Right lobe of liver (tissue), 6 donors: Measurements from ENCODE around the gene ACSL5. TPM values are rescaled to one million over a fixed set of nuclear protein-coding genes. Genes with fewer than 3 reads are reported as not detected.

ENCODE experiments used
- ATAC-seq, 4 donors: fragments of 200-7000 bp; cut with Tn5 transposase; one replicate each; pipeline ENCODE4 v1.9.1; 2020; ENCODE audit warnings: mild to moderate bottlenecking in 4 of 4, moderate library complexity in 4 of 4
- DNase-seq, 3 donors: peaks; one replicate each; pipeline ENCODE4 v3.0.0-alpha.2; 2020
- H3K27ac ChIP-seq, 3 donors: fragments of 200-600 bp; one replicate each; pipeline ENCODE4 v1.8.0; 2022
- H3K27me3 ChIP-seq, 2 donors: fragments of 200-600 bp; one replicate each; pipeline ENCODE4 v1.8.0; 2022
- H3K36me3 ChIP-seq, 4 donors: fragments of 200-600 bp; sonication (generic) in 1 of 4; one replicate each; pipeline versions ENCODE4 v1.5.1 to v1.8.0; 2017 to 2022; ENCODE audit warnings: control low read depth in 1 of 4
- H3K4me1 ChIP-seq, 4 donors: fragments of 200-600 bp; sonication (generic) in 1 of 4; one replicate each; pipeline versions ENCODE4 v1.5.1 to v1.8.0; 2017 to 2022; ENCODE audit warnings: control low read depth in 1 of 4
- H3K4me3 ChIP-seq, 3 donors: fragments of 200-600 bp; one replicate each; pipeline ENCODE4 v1.8.0; 2022
- H3K9me3 ChIP-seq, 4 donors: fragments of 200-600 bp; sonication (generic) in 1 of 4; one replicate each; pipeline versions ENCODE4 v1.5.1 to v1.8.0; 2017 to 2022; ENCODE audit warnings: control low read depth in 1 of 4
- CTCF ChIP-seq, 4 donors: fragments of 200-600 bp in 3 of 4; fragments of 450-650 bp in 1 of 4; IDR thresholded peaks; one replicate each; pipeline versions ENCODE4 v1.5.1 to v1.8.0; 2016 to 2022; ENCODE audit warnings: antibody characterized with exemption in 4 of 4, mild to moderate bottlenecking in 2 of 4
- POLR2A ChIP-seq: fragments of 450-650 bp; IDR thresholded peaks from one replicate; pipeline ENCODE4 v1.6.1; 2017; ENCODE audit warnings: antibody characterized with exemption, mild to moderate bottlenecking
- WGBS: methylation state at CpG from one replicate; pipeline ENCODE4 v1.1.6; 2018; ENCODE audit warnings: low coverage, low lambda C conversion rate; ENCODE audit not compliant: insufficient coverage; ENCODE audit errors: missing lambda C conversion rate; 5-methylcytosine and 5-hydroxymethylcytosine counted together
- intact Hi-C, 2 donors: fragments of 100-400 bp; cut with DNase I; formaldehyde crosslinking; loops; one replicate each; pipeline versions ENCODE4 v1.11.2 to v1.14.1; 2022
- total RNA-seq, 6 experiments: library from RNA; depleted of rRNA in 2 of 6; stranded (reverse); fragments of >200 nt in 2 of 6; fragmentation: NEBNext Ultra II Directional in 3 of 6; extraction: Animal tissue kit (Norgen Biotek cat#: 25700) in 3 of 6; gene quantifications; one replicate each; pipeline versions ENCODE4 v1.1.0 to v1.2.4, GENCODE V29; 2016 to 2023
- donor health status: DM: no; HTN: yes; CAD: no.
- donor health status: DM: no; HTN: no; CAD: no.
- donor health status: DM: no; HTN: no; CAD: no.
- donor health status: DM: no; HTN: yes; CAD: no.
- donor health status: DM: no; HTN: yes; CAD: no.

ACSL5 gene
- total RNA-seq, 6 experiments from 2014 or later = 35.1 to 92.4 (median 73.8) TPM

- TF ChIP-seq POLR2A (peak; percentile 59), CTCF (IDR thresholded peaks at IDR 0.05) (peak; percentile 4 to 27 (median 18))
- H3K4me3 ChIP-seq = peak within 1 kb of the TSS; percentile 83 to 88 (median 87)
- under 1% methylated on average over 53 of the region's 59 CpGs for WGBS
- peak; percentile 98 to 99 (median 98) for ATAC-seq
- peak within 1 kb of the TSS; percentile 81 to 85 (median 83) for H3K27ac ChIP-seq
- intact Hi-C loops = no loop called here
- H3K4me1 ChIP-seq = peaks cover 0 to 21% (median 9%) of the 10 kb centered on the region in 4 donors
- H3K36me3 ChIP-seq = peaks cover 0 to 20% (median 3%) of the 10 kb centered on the region in 4 donors
- no peaks in the 10 kb centered on the region for H3K27me3 ChIP-seq
- peak; percentile 85 to 90 (median 88) for DNase-seq
- no peaks in the 10 kb centered on the region for H3K9me3 ChIP-seq
Observed at GRCh38 chr10:112446855-112447619, 73.1 kb downstream of the ACSL5 start, which contains the start of the genes VTI1A and ZDHHC6. Gene VTI1A, plus strand, starts transcription at chr10:112447215. Its CDS starts 159 bp downstream, at chr10:112447374. Gene ZDHHC6, minus strand, starts transcription at chr10:112446914. Its CDS starts 1,478 bp downstream, at chr10:112445436.

- DNase-seq = no peak
- TF ChIP-seq POLR2A (no peak), CTCF (IDR thresholded peaks at IDR 0.05) (no peak)
Observed at GRCh38 chr10:112447620-112447928, 73.7 kb downstream of the ACSL5 start.

GRCh38 chr10:112448888-112449287, 75.0 kb downstream of the ACSL5 start:
- ATAC-seq = no peak
- no peak for TF ChIP-seq POLR2A
- no peak for TF ChIP-seq CTCF (IDR thresholded peaks at IDR 0.05)
- Histone ChIP-seq H3K27me3 (no peaks in the 10 kb centered on the region), H3K4me3 (no peak overlapping the region), H3K36me3 (peaks cover 0 to 9% (median 3%) of the 10 kb centered on the region in 4 donors), H3K4me1 (peaks cover 0 to 21% (median 9%) of the 10 kb centered on the region in 4 donors), H3K9me3 (no peaks in the 10 kb centered on the region), H3K27ac (no peak overlapping the region)
- whole genome bisulfite sequencing = 92% methylated on average over 4 of the region's 4 CpGs
- intact Hi-C loops = no loop called here
- DNase-seq = no peak

More at GRCh38 chr10:112447620-112447928, 73.7 kb downstream of the ACSL5 start:
- no peaks in the 10 kb centered on the region for H3K9me3 ChIP-seq
- ATAC-seq = no peak
- H3K4me3 ChIP-seq = peak overlapping the region; percentile 83 to 88 (median 87)
- H3K27me3 ChIP-seq = no peaks in the 10 kb centered on the region
- intact Hi-C loops = no loop called here
- 2% methylated on average over 10 of the region's 10 CpGs for WGBS
- H3K4me1 ChIP-seq = peaks cover 0 to 21% (median 9%) of the 10 kb centered on the region in 4 donors
- H3K36me3 ChIP-seq = peaks cover 0 to 15% (median 3%) of the 10 kb centered on the region in 4 donors
- peak overlapping the region; percentile 81 to 85 (median 83) for H3K27ac ChIP-seq

GRCh38 chr10:112454910-112455779, 81.2 kb downstream of the ACSL5 start:
- no peaks in the 10 kb centered on the region for H3K27me3 ChIP-seq
- ATAC-seq (no peak), DNase-seq (no peak)
- H3K9me3 ChIP-seq = no peaks in the 10 kb centered on the region
- H3K27ac ChIP-seq = no peak overlapping the region
- WGBS = 83% methylated on average over 3 of the region's 3 CpGs
- H3K36me3 ChIP-seq = no peaks in the 10 kb centered on the region
- intact Hi-C loops = no loop called here
- no peak overlapping the region for H3K4me3 ChIP-seq
- no peaks in the 10 kb centered on the region for H3K4me1 ChIP-seq
- TF ChIP-seq POLR2A = no peak
- no peak for TF ChIP-seq CTCF (IDR thresholded peaks at IDR 0.05)
